Activated naive CD8-positive, alpha-beta T cell treated with anti-CD3 and anti-CD28 coated beads, Interleukin-2, amount 50 U/mL, for 24 hours (primary cell): Measurements from ENCODE around the gene GKAP1.
"Not testable (repeated sequence)": the region's sequence is repeated elsewhere in the genome, so short reads cannot be mapped to it uniquely, and the experiment has no call there.

Source experiments
- ATAC-seq: fragments of 150-1000 bp; cut with Tn5 transposase; one replicate; pipeline ENCODE4 v1.10.0; 2021
- DNase-seq: peaks from one replicate; pipeline ENCODE4 v3.0.0; 2021
- H3K27ac Mint-ChIP-seq: one replicate; pipeline ENCODE4 v1.8.0; 2021; ENCODE audit warnings: mild to moderate bottlenecking, mixed read lengths
- H3K27me3 Mint-ChIP-seq: one replicate; pipeline ENCODE4 v1.8.0; 2021; ENCODE audit warnings: mixed read lengths
- H3K36me3 Mint-ChIP-seq: one replicate; pipeline ENCODE4 v1.8.0; 2021; ENCODE audit warnings: low read depth, mixed read lengths
- H3K4me1 Mint-ChIP-seq: one replicate; pipeline ENCODE4 v1.8.0; 2021; ENCODE audit warnings: mixed read lengths
- H3K4me3 Mint-ChIP-seq: one replicate; pipeline ENCODE4 v1.8.0; 2021; ENCODE audit warnings: mild to moderate bottlenecking, moderate library complexity, mixed read lengths
- H3K9me3 Mint-ChIP-seq: one replicate; pipeline ENCODE4 v1.8.0; 2021; ENCODE audit warnings: mixed read lengths

Gene GKAP1

DNA sequence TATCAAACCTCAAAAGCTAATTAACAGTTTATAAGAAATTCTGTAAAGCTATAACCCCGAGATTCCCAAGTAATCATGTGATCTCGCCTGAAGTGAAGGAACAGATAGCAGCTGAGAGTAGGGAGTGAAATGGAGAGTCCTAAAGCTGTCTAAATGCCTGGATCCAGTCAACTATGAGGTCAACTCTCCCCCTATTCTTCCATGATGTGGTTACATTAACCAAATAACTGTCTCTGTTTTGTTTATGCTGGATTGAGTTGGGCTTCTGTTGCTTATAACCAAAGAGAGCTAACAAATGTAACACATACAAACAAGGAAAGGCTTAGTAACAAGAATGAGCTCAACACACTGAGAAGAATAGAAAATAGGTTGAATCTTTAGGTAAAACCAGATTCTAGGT lies 41.6 kb downstream of the GKAP1 start:
- H3K4me3 Mint-ChIP-seq, result no peak overlapping the region

GRCh38 chr9:83772860-83773259 lies 44.7 kb downstream of the GKAP1 start:
- no peaks in the 10 kb centered on the region for H3K4me1 Mint-ChIP-seq
- ATAC-seq, result no peak
- no peak for DNase-seq
- H3K9me3 Mint-ChIP-seq, result no peaks in the 10 kb centered on the region
- H3K27ac Mint-ChIP-seq, result no peak overlapping the region
- no peak overlapping the region for H3K4me3 Mint-ChIP-seq
- H3K36me3 Mint-ChIP-seq, result peaks cover 4% of the 10 kb centered on the region
- no peaks in the 10 kb centered on the region for H3K27me3 Mint-ChIP-seq

More for the DNA sequence above, 41.6 kb downstream of the GKAP1 start:
- Mint-ChIP-seq H3K36me3 (peaks cover 4% of the 10 kb centered on the region), H3K27ac (no peak overlapping the region), H3K9me3 (no peaks in the 10 kb centered on the region), H3K27me3 (no peaks in the 10 kb centered on the region), H3K4me1 (no peaks in the 10 kb centered on the region)
- DNase-seq (no peak), ATAC-seq (no peak)

- H3K4me1 Mint-ChIP-seq, result no peaks in the 10 kb centered on the region
These were observed 52.2 kb downstream of the GKAP1 start for GRCh38 chr9:83765376-83765775.

GRCh38 chr9:83754383-83754977 lies 63.1 kb downstream of the GKAP1 start:
- Mint-ChIP-seq H3K4me1 (no peaks in the 10 kb centered on the region), H3K4me3 (no peak overlapping the region), H3K36me3 (peaks cover 4% of the 10 kb centered on the region), H3K9me3 (no peaks in the 10 kb centered on the region), H3K27ac (no peak overlapping the region), H3K27me3 (no peaks in the 10 kb centered on the region)
- DNase-seq (no peak), ATAC-seq (no peak)

More at GRCh38 chr9:83765376-83765775, 52.2 kb downstream of the GKAP1 start:
- Mint-ChIP-seq H3K36me3 (peaks cover 19% of the 10 kb centered on the region), H3K9me3 (peaks cover 19% of the 10 kb centered on the region), H3K27ac (no peak overlapping the region), H3K27me3 (no peaks in the 10 kb centered on the region), H3K4me3 (no peak overlapping the region)
- DNase-seq, result no peak
- no peak for ATAC-seq

DNA sequence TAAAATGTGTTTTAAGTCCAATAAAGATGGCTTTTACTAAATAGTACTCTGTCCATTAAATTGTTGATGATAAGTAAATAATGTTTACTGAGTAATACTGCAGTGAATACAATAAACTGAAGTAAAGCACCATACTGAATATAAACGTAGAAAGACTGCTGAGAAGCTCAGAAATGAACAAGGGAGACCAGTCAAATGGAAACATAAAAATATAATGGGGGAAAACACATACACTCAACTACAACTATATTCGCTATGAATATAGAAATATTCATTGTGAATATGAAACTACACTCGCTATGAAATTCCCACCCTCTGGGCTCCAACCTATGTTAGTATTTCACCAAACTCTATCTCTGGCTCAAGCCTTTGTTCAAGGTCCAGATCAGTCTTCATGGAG lies 67.9 kb downstream of the GKAP1 start:
- peaks cover 6% of the 10 kb centered on the region for H3K4me1 Mint-ChIP-seq
- DNase-seq (no peak), ATAC-seq (no peak)
- H3K36me3 Mint-ChIP-seq, result peaks cover 6% of the 10 kb centered on the region
- no peaks in the 10 kb centered on the region for H3K27me3 Mint-ChIP-seq
- H3K9me3 Mint-ChIP-seq, result no peaks in the 10 kb centered on the region
- H3K27ac Mint-ChIP-seq, result no peak overlapping the region
- H3K4me3 Mint-ChIP-seq, result no peak overlapping the region

DNA sequence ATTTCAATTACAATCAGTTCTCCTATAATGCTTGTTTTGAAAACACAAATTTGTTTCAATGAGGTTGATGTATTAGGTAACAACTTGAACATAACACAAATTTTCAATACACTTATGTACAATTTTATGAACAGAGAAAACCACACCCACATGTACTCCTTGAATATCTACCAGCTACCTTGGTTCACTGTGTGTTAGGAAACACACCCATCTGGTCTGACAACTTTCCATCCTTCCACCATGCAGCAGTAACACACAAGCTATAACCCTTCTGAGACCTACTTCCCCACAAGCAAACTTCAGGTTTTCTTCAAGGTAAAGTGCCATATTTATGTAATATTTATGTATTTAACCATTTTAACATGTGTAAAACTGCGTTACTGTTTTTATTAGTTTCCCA lies 73.4 kb downstream of the GKAP1 start:
- Mint-ChIP-seq H3K9me3 (no peaks in the 10 kb centered on the region), H3K27me3 (no peaks in the 10 kb centered on the region), H3K27ac (no peak overlapping the region), H3K4me1 (peaks cover 6% of the 10 kb centered on the region), H3K36me3 (peaks cover 3% of the 10 kb centered on the region), H3K4me3 (no peak overlapping the region)
- ATAC-seq, result no peak
- no peak for DNase-seq

GRCh38 chr9:83733739-83734138 lies 83.8 kb downstream of the GKAP1 start:
- Mint-ChIP-seq H3K9me3 (peaks cover 18% of the 10 kb centered on the region), H3K36me3 (peaks cover 14% of the 10 kb centered on the region), H3K27me3 (no peaks in the 10 kb centered on the region), H3K4me3 (no peak overlapping the region), H3K4me1 (peaks cover 12% of the 10 kb centered on the region), H3K27ac (no peak overlapping the region)
- DNase-seq (no peak), ATAC-seq (no peak)

DNA sequence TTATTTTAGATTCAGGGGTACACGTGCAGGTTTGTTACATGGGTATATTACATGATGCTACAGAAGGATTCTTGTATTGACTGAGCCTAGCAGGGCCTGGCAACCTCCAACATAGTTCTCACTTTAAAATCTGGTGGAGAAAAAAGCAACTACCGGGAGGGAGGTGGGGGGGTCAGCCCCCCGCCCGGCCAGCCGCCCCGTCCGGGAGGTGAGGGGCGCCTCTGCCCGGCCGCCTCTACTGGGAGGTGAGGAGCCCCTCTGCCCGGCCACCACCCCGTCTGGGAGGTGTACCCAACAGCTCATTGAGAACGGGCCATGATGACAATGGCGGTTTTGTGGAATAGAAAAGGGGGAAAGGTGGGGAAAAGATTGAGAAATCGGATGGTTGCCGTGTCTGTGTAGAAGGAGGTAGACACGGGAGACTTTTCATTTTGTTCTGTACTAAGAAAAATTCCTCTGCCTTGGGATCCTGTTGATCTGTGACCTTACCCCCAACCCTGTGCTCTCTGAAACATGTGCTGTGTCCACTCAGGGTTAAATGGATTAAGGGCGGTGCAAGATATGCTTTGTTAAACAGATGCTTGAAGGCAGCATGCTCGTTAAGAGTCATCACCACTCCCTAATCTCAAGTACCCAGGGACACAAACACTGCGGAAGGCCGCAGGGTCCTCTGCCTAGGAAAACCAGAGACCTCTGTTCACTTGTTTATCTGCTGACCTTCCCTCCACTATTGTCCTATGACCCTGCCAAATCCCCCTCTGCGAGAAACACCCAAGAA lies 88.8 kb downstream of the GKAP1 start:
- H3K4me1 Mint-ChIP-seq, H3K9me3 Mint-ChIP-seq, H3K36me3 Mint-ChIP-seq, DNase-seq, H3K27me3 Mint-ChIP-seq, ATAC-seq, H3K27ac Mint-ChIP-seq, H3K4me3 Mint-ChIP-seq: not testable (repeated sequence)

DNA sequence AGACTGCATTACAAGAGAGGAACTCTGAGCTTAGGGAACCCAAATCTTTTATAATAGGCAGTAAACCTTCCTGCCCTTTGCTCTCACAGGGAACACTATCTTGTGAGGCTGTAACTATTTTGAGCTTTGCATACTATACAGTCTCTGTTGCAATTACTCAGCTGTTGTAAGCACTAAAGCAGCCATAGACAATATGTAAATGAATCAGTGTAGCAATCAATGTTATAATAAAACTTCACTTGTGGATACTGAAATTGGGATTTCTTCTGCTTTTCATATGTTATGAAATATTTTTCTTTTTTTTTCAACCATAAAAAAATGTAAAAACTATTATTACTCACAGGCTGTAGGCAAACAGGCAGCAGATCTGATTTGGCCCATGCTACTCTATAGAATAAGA lies 93.1 kb downstream of the GKAP1 start:
- Mint-ChIP-seq H3K9me3 (no peaks in the 10 kb centered on the region), H3K4me3 (no peak overlapping the region)
- ATAC-seq, result no peak

GRCh38 chr9:83722726-83723495 lies 94.7 kb downstream of the GKAP1 start:
- H3K27ac Mint-ChIP-seq, result no peak overlapping the region
- H3K4me1 Mint-ChIP-seq, result no peaks in the 10 kb centered on the region
- H3K9me3 Mint-ChIP-seq, result no peaks in the 10 kb centered on the region
- DNase-seq (no peak), ATAC-seq (no peak)
- H3K36me3 Mint-ChIP-seq, result no peaks in the 10 kb centered on the region
- H3K27me3 Mint-ChIP-seq, result no peaks in the 10 kb centered on the region
- no peak overlapping the region for H3K4me3 Mint-ChIP-seq

More for the DNA sequence above, 93.1 kb downstream of the GKAP1 start:
- no peaks in the 10 kb centered on the region for H3K27me3 Mint-ChIP-seq
- no peak overlapping the region for H3K27ac Mint-ChIP-seq
- H3K4me1 Mint-ChIP-seq, result no peaks in the 10 kb centered on the region
- no peak for DNase-seq
- no peaks in the 10 kb centered on the region for H3K36me3 Mint-ChIP-seq

DNA sequence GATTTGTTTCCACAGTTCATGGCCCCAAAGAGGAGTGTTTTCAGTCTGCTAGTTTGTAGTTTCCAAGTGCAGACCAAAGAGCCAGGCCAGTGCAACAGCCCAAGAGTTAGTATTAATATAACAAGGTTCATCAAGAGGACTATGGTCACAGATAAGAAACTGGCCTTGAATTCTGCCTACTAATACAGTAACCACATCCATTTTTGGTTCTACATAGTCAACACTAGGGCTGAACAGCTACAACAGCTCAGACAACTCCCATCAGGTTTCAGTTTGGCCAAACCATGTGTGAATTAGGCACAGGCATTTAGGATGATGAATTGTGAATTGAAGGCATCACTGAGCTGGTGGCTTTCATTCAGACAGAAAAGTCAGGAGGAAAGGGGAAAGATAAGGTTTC lies 96.1 kb downstream of the GKAP1 start:
- H3K4me3 Mint-ChIP-seq, result no peak overlapping the region
- no peaks in the 10 kb centered on the region for H3K27me3 Mint-ChIP-seq
- H3K4me1 Mint-ChIP-seq, result no peaks in the 10 kb centered on the region
- ATAC-seq (no peak), DNase-seq (no peak)
- no peak overlapping the region for H3K27ac Mint-ChIP-seq
- no peaks in the 10 kb centered on the region for H3K36me3 Mint-ChIP-seq
- no peaks in the 10 kb centered on the region for H3K9me3 Mint-ChIP-seq

- H3K9me3 Mint-ChIP-seq, result no peaks in the 10 kb centered on the region
- H3K27ac Mint-ChIP-seq, result no peak overlapping the region
- no peaks in the 10 kb centered on the region for H3K27me3 Mint-ChIP-seq
- H3K36me3 Mint-ChIP-seq, result no peaks in the 10 kb centered on the region
- no peaks in the 10 kb centered on the region for H3K4me1 Mint-ChIP-seq
- H3K4me3 Mint-ChIP-seq, result no peak overlapping the region
- DNase-seq, result no peak
- no peak for ATAC-seq
These were observed 101.8 kb downstream of the GKAP1 start for GRCh38 chr9:83715794-83716193.

- Mint-ChIP-seq H3K4me3 (no peak overlapping the region), H3K4me1 (no peaks in the 10 kb centered on the region), H3K27me3 (no peaks in the 10 kb centered on the region), H3K9me3 (no peaks in the 10 kb centered on the region), H3K27ac (no peak overlapping the region), H3K36me3 (no peaks in the 10 kb centered on the region)
- DNase-seq, result no peak
- ATAC-seq, result no peak
These were observed 102.3 kb downstream of the GKAP1 start for GRCh38 chr9:83715221-83715620.

GRCh38 chr9:83714329-83714728 lies 103.2 kb downstream of the GKAP1 start:
- no peak for DNase-seq
- no peaks in the 10 kb centered on the region for H3K36me3 Mint-ChIP-seq

More at GRCh38 chr9:83714329-83714728, 103.2 kb downstream of the GKAP1 start:
- no peak for ATAC-seq
- no peak overlapping the region for H3K27ac Mint-ChIP-seq
- peaks cover 2% of the 10 kb centered on the region for H3K4me1 Mint-ChIP-seq
- H3K9me3 Mint-ChIP-seq, result no peaks in the 10 kb centered on the region
- H3K27me3 Mint-ChIP-seq, result no peaks in the 10 kb centered on the region
- H3K4me3 Mint-ChIP-seq, result no peak overlapping the region
